Measurements from ENCODE around the gene MROH7. TPM values are rescaled to one million over a fixed set of nuclear protein-coding genes. Genes with fewer than 3 reads are reported as not detected.

MROH7 gene
- total RNA-seq, 1 experiment from 2014 or later: not detected

DNA sequence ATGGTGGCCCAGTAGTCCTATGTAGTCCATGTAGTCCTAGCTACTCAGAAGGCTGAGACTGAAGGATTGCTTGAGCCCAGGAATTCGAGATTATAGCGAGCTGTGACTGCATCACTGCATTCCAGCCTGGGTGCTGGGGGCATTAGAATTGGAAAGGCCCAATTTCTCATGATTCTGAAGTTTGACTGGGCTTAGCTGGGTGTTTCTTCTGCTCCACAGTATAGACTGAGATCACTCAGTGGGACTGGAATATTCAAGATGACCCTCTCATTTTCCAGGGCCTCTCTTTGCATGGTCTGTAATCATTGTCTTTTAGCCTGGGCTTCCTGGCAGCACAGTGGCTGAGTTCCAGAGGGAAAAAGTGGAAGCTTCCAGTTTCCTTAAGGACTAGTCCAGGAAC, 26.2 kb downstream of the MROH7 start:
- H3K9me3 ChIP-seq (ENCODE audit: insufficient read depth, low read depth): no peaks in the 10 kb centered on the region
- no peak overlapping the region for H3K4me3 ChIP-seq
- H2AFZ ChIP-seq: no peak overlapping the region
- H3K27ac ChIP-seq: no peak overlapping the region
- no peaks in the 10 kb centered on the region for H3F3A ChIP-seq (ENCODE audit: insufficient read depth, low read depth)
- no peaks in the 10 kb centered on the region for H3K27me3 ChIP-seq (ENCODE audit: insufficient read depth, low read depth)
- DNase-seq: no peak
- ChIA-PET POLR2A (ENCODE audit: unreplicated experiment) (no interaction called here), CTCF (interaction anchor here (0.5 to 0.8 kb wide), 3 partner anchors 216 to 722 kb away, joined by 3 to 16 read pairs (median 4); partner anchors contain the start of gene LRRC42)
- no peaks in the 10 kb centered on the region for H3K9me2 ChIP-seq (ENCODE audit: insufficient read depth)
- H4K20me1 ChIP-seq (ENCODE audit: insufficient read depth): no peaks in the 10 kb centered on the region
- H3K79me2 ChIP-seq (ENCODE audit: low read depth): no peaks in the 10 kb centered on the region
- H3K4me2 ChIP-seq: no peak overlapping the region
- TF ChIP-seq, protein P1, sequence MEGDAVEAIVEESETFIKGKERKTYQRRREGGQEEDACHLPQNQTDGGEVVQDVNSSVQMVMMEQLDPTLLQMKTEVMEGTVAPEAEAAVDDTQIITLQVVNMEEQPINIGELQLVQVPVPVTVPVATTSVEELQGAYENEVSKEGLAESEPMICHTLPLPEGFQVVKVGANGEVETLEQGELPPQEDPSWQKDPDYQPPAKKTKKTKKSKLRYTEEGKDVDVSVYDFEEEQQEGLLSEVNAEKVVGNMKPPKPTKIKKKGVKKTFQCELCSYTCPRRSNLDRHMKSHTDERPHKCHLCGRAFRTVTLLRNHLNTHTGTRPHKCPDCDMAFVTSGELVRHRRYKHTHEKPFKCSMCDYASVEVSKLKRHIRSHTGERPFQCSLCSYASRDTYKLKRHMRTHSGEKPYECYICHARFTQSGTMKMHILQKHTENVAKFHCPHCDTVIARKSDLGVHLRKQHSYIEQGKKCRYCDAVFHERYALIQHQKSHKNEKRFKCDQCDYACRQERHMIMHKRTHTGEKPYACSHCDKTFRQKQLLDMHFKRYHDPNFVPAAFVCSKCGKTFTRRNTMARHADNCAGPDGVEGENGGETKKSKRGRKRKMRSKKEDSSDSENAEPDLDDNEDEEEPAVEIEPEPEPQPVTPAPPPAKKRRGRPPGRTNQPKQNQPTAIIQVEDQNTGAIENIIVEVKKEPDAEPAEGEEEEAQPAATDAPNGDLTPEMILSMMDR (conservative IDR thresholded peaks at IDR 0.05): no peak
- intact Hi-C loops (cut with micrococcal nuclease; ENCODE audit: unreplicated experiment): loop anchor here (10.0 kb wide), 1 partner anchor 593 kb away; no protein-coding TSS in a partner anchor
- no peaks in the 10 kb centered on the region for H3K4me1 ChIP-seq (replicated peaks; ENCODE audit: insufficient read depth)
- BruUV-seq (replicated peaks): no TSS peak
- H3K36me3 ChIP-seq (ENCODE audit: low read depth): no peaks in the 10 kb centered on the region

DNA sequence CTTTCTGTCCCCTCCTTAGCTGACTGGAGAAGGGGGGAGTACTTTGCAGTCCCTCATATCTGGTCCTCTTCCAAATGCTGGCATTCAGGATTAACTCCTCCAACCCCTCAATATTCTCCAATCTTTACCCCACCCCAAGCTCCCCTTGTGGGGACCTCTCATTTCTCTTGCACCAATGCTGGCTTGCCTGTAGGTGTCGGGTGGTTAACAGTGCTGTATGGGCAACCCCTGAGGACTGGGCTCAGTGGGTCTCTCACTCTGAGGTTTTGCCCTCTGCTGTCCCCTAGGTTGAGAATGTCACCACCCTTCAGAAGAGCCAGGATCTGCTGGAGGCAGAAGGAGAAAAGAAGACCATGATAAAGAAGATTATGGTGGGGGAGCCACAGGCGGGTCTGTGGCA, 27.0 kb downstream of the MROH7 start:
- POLR2A ChIA-PET (ENCODE audit: unreplicated experiment): no interaction called here
- no peaks in the 10 kb centered on the region for H3K36me3 ChIP-seq (ENCODE audit: low read depth)
- no peak overlapping the region for H3K4me2 ChIP-seq
- H3K4me3 ChIP-seq: no peak overlapping the region
- intact Hi-C loops (cut with micrococcal nuclease; ENCODE audit: unreplicated experiment): loop anchor here (10.0 kb wide), 1 partner anchor 594 kb away; no protein-coding TSS in a partner anchor
- no peaks in the 10 kb centered on the region for H3K4me1 ChIP-seq (replicated peaks; ENCODE audit: insufficient read depth)
- no peaks in the 10 kb centered on the region for H3F3A ChIP-seq (ENCODE audit: insufficient read depth, low read depth)
- no peak overlapping the region for H2AFZ ChIP-seq
- H3K27ac ChIP-seq: no peak overlapping the region
- no peaks in the 10 kb centered on the region for H4K20me1 ChIP-seq (ENCODE audit: insufficient read depth)
- CTCF ChIA-PET: no interaction called here
- BruUV-seq (replicated peaks): no TSS peak
- no peak for DNase-seq
- H3K9me2 ChIP-seq (ENCODE audit: insufficient read depth): no peaks in the 10 kb centered on the region
- TF ChIP-seq, protein P1 (conservative IDR thresholded peaks at IDR 0.05): no peak
- TF ChIP-seq EZH2 (IDR thresholded peaks at IDR 0.05; ENCODE audit: low read depth): no peak
- H3K27me3 ChIP-seq (ENCODE audit: insufficient read depth, low read depth): no peaks in the 10 kb centered on the region
- H3K9me3 ChIP-seq (ENCODE audit: insufficient read depth, low read depth): no peaks in the 10 kb centered on the region
- no peaks in the 10 kb centered on the region for H3K79me2 ChIP-seq (ENCODE audit: low read depth)

- Histone ChIP-seq H3K27ac (no peak overlapping the region), H3K79me2 (ENCODE audit: low read depth) (no peaks in the 10 kb centered on the region), H3K27me3 (ENCODE audit: insufficient read depth, low read depth) (no peaks in the 10 kb centered on the region), H3K36me3 (ENCODE audit: low read depth) (no peaks in the 10 kb centered on the region), H4K20me1 (ENCODE audit: insufficient read depth) (no peaks in the 10 kb centered on the region), H3K4me1 (replicated peaks; ENCODE audit: insufficient read depth) (no peaks in the 10 kb centered on the region), H3K9me2 (ENCODE audit: insufficient read depth) (no peaks in the 10 kb centered on the region), H3F3A (ENCODE audit: insufficient read depth, low read depth) (no peaks in the 10 kb centered on the region), H2AFZ (no peak overlapping the region), H3K4me3 (no peak overlapping the region), H3K9me3 (ENCODE audit: insufficient read depth, low read depth) (no peaks in the 10 kb centered on the region), H3K4me2 (no peak overlapping the region)
- DNase-seq: peak; percentile 52 to 73
- ChIA-PET POLR2A (ENCODE audit: unreplicated experiment) (interaction anchor here (0.5 to 0.7 kb wide), 2 partner anchors 129 to 555 kb away, joined by 4 to 7 read pairs; partner anchors contain the start of gene TTC22), CTCF (interaction anchor here (0.6 to 1.8 kb wide), 3 partner anchors 55 to 1444 kb away, joined by 3 to 5 read pairs (median 3); partner anchors contain the start of gene TTC22)
- no TSS peak for BruUV-seq (replicated peaks)
- intact Hi-C loops (cut with micrococcal nuclease; ENCODE audit: unreplicated experiment): loop anchor here (1.0 to 5.0 kb wide), 5 partner anchors 138 to 350 kb away; no protein-coding TSS in a partner anchor
- TF ChIP-seq, protein P1 (conservative IDR thresholded peaks at IDR 0.05): peak; percentile 94
- TF ChIP-seq EZH2 (IDR thresholded peaks at IDR 0.05; ENCODE audit: low read depth): no peak
Observed at GRCh38 chr1:54671985-54672608, 30.5 kb downstream of the MROH7 start.

All from PC-9 (cell line).